GM18867 (cell line): Measurements from ENCODE around the gene SEC23B.
A peak's percentile ranks its signal among the peaks of the same experiment; 100 is the strongest.
"Not testable (repeated sequence)": the region's sequence is repeated elsewhere in the genome, so short reads cannot be mapped to it uniquely, and the experiment has no call there.

ENCODE experiments used
- ATAC-seq: cut with Tn5 transposase; IDR thresholded peaks from one replicate; pipeline ENCODE4 v1.9.1; 2021; ENCODE audit warnings: mild to moderate bottlenecking, moderate library complexity; ENCODE audit not compliant: unreplicated experiment

Gene SEC23B

DNA sequence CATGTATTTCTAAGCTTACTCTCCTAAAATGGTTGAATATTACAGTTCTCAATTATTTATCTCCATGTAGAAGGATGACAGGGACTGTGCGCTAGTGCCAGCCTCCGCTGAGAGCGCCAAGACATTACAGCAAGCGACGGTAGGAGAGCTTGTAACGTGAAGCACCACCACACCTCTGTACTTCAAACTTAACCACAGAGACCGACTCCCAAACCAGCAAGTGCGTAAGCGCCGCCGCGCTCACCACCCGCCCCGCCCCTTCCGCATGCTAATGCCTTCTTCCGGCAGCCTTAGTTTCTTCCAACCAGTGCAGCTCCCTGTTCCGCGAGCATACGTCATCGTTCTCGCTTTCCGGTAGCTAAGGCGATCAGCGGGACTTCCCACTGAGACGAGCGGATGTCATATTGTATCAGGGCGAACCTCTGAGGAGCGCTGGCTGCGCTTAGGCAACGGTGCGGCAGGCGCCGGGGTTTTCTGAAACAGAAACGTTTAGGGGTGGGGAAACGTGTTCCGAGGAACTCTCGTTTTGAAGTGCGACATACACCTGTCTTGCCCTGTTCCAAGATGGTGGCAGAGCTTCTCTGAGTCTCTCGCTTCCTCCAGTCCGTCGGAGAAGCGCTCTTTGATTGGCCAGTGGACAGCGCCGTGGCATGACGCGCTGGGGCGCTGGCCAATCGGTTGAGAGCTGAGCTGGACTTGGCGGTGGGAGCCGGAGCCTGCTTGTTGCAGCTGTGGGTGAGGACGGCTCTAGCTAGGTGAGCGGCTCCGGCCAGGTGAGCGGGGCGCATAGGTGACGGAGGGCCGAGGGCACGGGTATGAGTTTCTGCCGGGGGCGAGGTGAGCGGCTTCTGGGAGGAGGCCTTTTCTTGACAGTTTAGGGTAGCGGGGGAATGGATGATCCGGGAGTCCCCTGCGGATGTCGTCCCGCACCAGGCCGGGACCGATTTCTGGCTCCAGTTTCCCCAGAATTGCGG lies at the start of gene SEC23B:
Gene SEC23B, plus strand, starts transcription at position 723 of the 974 bp plus-strand sequence. CDS start 2,896 bp downstream, outside the sequence.
- ATAC-seq = peak; percentile 94

DNA sequence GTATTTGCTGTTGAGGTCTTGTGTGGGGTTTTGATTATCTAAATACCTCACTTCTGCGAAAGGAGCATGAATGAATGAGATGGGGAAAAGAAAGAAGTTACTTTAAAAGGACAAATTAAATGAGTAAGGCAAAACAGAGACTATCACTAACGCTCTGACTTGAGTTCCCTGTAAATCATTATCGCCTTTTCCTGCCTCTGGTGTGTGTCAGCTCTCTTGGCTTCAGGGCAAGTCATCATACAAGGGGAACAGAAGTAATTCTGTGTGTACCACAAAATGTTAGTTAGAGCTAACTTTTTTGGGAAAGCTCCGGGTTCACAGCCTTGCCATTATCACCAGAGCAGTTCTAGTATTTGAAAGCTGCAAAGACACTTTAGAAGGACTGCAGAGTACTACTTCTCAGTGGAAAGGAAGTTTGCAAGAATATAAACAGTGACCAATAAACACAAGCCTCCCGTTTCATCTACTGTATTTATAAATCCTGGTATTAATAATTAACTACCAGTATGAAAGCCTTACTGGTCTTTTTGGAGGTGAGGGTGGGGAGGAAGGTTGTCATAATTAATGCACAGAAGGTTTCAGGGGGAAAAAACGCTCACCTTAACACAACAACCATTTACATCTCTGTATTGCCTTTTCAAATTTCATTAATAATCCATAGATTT lies 42.1 kb upstream of the SEC23B start:
- ATAC-seq = no peak

- ATAC-seq = peak; percentile 26
Measured at GRCh38 chr20:18466574-18466893, 41.2 kb upstream of the SEC23B start.

DNA sequence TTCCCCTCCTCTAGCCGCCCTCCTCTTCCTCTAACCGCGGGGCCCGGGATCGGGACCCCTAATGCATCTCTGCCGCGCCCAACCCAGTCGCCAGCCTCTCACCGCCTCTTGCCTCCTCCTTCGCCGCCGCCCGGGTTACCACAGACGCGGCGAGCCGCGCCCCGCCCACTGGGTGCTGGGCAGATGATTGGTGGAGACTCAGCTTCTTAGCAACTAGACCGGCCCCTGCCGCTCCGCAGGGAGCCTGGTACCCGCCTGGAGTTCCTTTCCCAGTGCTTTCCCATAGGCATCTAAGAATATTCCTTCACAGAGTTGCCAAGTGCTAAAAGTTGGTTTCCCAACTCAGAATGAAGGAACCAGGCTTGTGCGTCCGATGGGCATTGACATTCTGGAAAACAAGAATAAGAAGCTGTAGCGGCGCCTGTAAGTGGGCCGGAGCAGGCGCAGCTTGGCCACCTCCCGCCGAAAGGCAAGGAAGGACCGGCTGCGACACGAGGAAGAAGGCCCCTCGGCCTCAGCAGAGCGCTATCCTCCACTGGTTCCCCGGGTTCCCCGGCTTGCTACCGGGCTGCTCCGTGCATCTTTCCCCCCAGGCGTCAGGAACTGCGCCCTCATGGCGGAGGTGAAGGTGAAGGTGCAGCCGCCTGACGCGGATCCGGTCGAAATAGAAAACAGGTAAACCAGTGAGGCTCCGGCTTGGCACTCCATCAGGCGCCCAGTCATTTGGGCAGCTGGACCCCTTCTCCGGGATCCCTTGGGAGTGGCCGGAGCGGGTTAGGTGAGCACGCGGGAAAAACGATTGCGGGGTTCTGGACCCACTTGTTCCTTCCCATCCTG lies 40.6 kb upstream of the SEC23B start, which contains the start of the genes DZANK1 and POLR3F:
Gene DZANK1, minus strand, starts transcription at position 137 of the 837 bp plus-strand sequence. CDS start 1,672 bp downstream, outside the sequence.
Gene POLR3F, plus strand, starts transcription at position 497 of the 837 bp plus-strand sequence. Its CDS starts 117 bp downstream, at position 614.
- peak; percentile 98 for ATAC-seq

GRCh38 chr20:18477218-18477617 lies 30.5 kb upstream of the SEC23B start:
- ATAC-seq = no peak

GRCh38 chr20:18477821-18478220 lies 29.9 kb upstream of the SEC23B start:
- no peak for ATAC-seq

DNA sequence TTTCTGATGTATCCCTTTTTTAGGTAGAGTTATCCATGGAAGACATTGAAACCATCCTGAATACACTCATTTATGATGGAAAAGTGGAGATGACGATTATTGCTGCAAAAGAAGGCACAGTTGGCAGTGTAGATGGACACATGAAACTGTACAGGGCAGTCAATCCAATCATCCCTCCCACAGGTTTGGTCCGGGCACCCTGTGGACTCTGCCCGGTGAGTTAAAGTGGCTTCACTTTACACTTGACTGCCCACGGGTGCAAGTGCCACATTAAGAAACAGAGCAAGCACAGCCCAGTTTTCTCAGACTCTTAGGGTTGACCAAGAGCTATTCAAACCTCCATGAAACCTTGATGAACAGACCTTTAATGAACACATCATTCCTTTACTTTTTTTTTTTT lies 26.1 kb upstream of the SEC23B start:
- ATAC-seq = no peak

- ATAC-seq = no peak
Measured at GRCh38 chr20:18488301-18488700, 19.4 kb upstream of the SEC23B start.

GRCh38 chr20:18496042-18496441 lies 11.7 kb upstream of the SEC23B start:
- ATAC-seq = no peak

DNA sequence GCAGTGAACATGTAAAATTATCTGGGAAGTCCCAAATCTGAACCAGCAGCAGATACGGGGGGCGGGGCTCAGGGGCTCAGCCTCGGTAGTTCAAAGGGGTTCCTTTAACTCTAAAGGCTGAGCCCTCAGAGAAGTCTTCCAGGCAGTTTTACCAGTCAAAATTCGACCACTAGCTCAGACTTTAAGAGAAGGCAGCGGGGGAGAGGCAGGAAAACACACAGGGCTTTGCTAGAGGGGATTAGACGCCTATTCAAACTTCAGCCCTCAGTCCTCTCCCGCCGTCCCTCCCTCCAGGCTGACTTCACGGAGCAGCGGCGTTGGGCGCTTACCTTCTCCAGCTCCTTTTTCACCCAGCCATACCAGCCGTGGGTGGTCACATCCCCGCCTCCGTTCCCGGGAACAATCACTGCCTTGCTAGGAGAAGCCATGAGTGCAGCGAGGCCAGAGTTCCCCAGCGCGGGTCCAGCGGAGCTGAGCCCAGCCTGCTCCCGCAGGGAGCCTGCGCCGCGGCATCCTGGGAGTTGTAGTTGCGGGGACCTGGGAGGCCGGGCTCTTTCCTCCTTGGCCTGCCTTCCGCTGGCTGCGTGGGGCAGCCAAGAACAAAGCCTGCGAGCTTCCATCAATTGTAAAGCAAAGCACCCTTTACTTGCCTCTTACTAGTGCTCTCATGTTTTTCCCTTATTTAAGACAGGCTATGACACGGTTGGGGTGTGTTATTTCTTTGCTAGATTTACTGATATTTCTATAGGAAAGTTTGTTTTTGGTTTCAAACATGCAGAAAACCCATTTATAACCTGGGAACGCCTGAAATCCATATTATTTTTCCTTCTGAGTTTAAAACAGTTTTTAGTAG lies 10.8 kb upstream of the SEC23B start, which contains the start of gene RBBP9:
Gene RBBP9, minus strand, starts transcription at position 486 of the 853 bp plus-strand sequence. Its CDS starts 58 bp downstream, at position 428.
- peak; percentile 99 for ATAC-seq

DNA sequence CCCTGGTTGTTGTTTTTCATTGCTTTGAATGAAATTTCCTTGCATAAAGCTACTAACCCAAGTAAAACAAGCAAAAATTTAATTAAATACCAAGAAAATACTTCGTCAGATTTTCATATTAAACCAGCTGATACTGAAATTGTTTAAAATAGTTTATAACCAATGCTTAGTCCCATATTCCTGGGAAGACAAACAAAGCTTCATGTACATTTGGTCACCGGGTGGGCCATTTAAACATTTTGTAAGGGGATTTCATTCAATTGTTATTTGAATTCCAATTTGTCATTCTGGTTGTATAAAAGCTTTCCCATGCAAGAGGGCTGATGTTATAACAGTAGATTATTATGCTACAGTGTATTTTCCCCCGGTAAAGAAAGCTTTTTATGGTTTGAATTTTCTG lies 10.1 kb upstream of the SEC23B start:
- no peak for ATAC-seq

- ATAC-seq = not testable (repeated sequence)
Measured at GRCh38 chr20:18501672-18502071, 6.1 kb upstream of the SEC23B start.

DNA sequence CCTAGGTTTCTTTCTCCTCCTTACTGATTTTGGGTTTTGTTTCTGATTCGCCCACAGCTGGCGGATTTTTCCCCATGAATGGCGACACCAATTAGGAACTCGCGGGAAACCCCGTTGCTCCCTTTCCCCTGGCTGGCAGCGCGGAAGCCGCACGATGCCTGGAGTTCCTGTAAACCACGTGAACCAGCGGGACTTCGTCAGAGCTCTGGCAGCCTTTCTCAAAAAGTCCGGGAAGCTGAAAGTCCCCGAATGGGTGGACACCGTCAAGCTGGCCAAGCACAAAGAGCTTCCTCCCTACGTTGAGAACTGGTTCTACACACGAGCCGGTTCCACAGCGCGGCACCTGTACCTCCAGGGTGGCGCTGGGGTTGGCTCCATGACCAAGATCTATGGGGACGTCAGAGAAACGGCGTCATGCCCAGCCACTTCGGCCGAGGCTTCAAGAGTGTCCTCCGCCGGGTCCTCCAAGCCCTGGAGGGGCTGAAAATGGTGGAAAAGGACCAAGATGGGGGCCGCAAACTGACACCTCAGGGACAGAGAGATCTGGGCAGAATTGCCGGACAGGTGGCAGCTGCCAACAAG lies 3.2 kb upstream of the SEC23B start:
- ATAC-seq = no peak

- ATAC-seq = no peak
Measured at GRCh38 chr20:18506744-18507143, 996 bp upstream of the SEC23B start.

DNA sequence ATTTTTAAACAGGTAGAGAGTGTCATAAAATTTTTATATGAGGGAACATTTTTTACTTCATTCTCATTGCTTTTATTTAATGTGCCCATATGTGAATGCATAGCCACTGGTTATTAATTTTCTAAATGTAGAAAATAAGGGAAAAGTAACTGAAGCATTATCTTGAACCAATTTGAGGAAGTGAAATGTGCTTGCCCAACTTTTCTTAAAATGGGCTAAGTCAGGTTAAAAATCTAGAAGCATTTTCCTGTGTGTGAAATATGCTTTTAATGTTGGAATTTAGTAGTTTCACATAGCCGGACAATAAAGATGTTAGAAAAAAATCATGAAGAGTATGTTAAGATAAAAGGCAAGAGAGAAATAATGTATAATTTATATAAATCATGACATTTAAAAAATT lies 3.8 kb downstream of the SEC23B start:
- no peak for ATAC-seq

GRCh38 chr20:18513208-18513607 lies 5.5 kb downstream of the SEC23B start:
- no peak for ATAC-seq

GRCh38 chr20:18514127-18514526 lies 6.4 kb downstream of the SEC23B start:
- ATAC-seq = no peak

- no peak for ATAC-seq
Measured at GRCh38 chr20:18515973-18516372, 8.2 kb downstream of the SEC23B start.

DNA sequence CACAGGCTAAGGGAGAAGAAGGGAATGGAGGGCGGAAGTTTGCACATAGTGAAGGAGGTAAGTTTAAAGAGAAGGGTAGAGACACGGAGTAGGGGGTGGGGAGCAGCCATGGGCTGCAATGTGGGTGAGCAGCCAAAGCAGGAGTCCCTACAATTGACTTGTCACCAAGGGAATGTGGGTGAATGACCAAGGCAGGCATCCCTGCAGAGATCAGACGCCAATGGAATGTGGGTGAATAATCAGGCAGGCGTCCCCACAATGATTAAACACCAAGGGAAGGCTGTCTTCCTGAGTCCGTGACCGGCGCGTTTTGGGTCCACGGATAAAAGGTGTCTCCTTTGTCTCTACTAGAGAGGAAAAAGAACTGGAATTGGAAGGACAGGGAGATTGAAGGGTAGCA lies 14.3 kb downstream of the SEC23B start:
- not testable (repeated sequence) for ATAC-seq
